Pancreas (tissue), 10 donors: ENCODE data around the gene ZNF648. TPM values are rescaled to one million over a fixed set of nuclear protein-coding genes. Genes with fewer than 3 reads are reported as not detected.

Source experiments
- ATAC-seq, 4 donors: fragments of 200-7000 bp; cut with Tn5 transposase; one replicate each; pipeline versions ENCODE4 v1.8.0 to v1.9.1; 2020; ENCODE audit warnings: mild to moderate bottlenecking in 4 of 4, moderate library complexity in 4 of 4
- DNase-seq, 6 donors: peaks; one replicate each; pipeline ENCODE4 v3.0.0-alpha.2; 2020
- FAIRE-seq: peaks from 2 replicates; lab custom pipeline; 2012; peaks lifted over from hg19 to GRCh38; lab: Jason Lieb, UNC
- H3K27ac ChIP-seq, 4 donors: fragments of 200-600 bp; sonication (generic); 1 replicate in 3 of 4; 2 replicates in 1 of 4; pipeline versions ENCODE4 v1.5.0 to v1.8.0; 2020
- H3K27me3 ChIP-seq, 4 donors: fragments of 200-600 bp; one replicate each; pipeline ENCODE4 v1.8.0; 2021
- H3K36me3 ChIP-seq, 3 donors: fragments of 200-600 bp; sonication (generic) in 1 of 3; one replicate each; pipeline versions ENCODE4 v1.5.0 to v1.8.0; 2020 to 2021
- H3K4me1 ChIP-seq, 3 donors: fragments of 200-600 bp; one replicate each; pipeline ENCODE4 v1.8.0; 2021
- H3K4me3 ChIP-seq, 4 donors: fragments of 200-600 bp; sonication (generic) in 2 of 4; one replicate each; pipeline versions ENCODE4 v1.5.0 to v1.8.0; 2020 to 2021
- H3K9me3 ChIP-seq, 4 donors: fragments of 200-600 bp; one replicate each; pipeline ENCODE4 v1.8.0; 2021
- WGBS, 2 donors: extraction: QIAGEN DNeasy Blood & Tissue Kit; methylation state at CpG; one replicate each; pipeline ENCODE4 v1.1.7; 2013; 5-methylcytosine and 5-hydroxymethylcytosine counted together
- intact Hi-C, 3 donors: fragments of 100-400 bp; cut with DNase I; formaldehyde crosslinking; loops; one replicate each; pipeline versions ENCODE4 v1.11.1 to v1.14.2; 2022
- polyA plus RNA-seq, 2 donors: library from polyadenylated mRNA; stranded (reverse); fragments of 200-250 nt; gene quantifications; one replicate each; pipeline ENCODE4 v1.2.3, GENCODE V29; 2013
- total RNA-seq, 6 donors: library from RNA; stranded (reverse); fragmentation: NEBNext Ultra II Directional in 4 of 6; extraction: Animal tissue kit (Norgen Biotek cat#: 25700) in 4 of 6; gene quantifications; one replicate each; pipeline versions ENCODE4 v1.2.1 to v1.2.4, GENCODE V29; 2021 to 2023
- TF ChIP-seq, protein P1 (sequence below), 4 donors: fragments of 200-600 bp; sonication (generic) in 3 of 4; IDR thresholded peaks; one replicate each; pipeline versions ENCODE4 v1.5.0 to v1.8.0; 2021; ENCODE audit warnings: antibody characterized with exemption in 4 of 4
- donor health status: healthy with polysubstance abuse.
- donor health status: DM: no; HTN: no; CAD: no; lungs with moderate emphysema.
- donor health status: DM: no; HTN: no; CAD: no.
- donor health status: control.
- donor health status: control.
- donor health status: Bipolar disorder and iron deficiency.
- donor health status: DM: yes; HTN: yes; CAD: no.
- donor health status: DM: no; HTN: no; CAD: no.
- donor health status: DM: no; HTN: no; CAD: no.
- donor health status: DM: yes; HTN: yes; CAD: no.

ZNF648 gene
- total and polyA plus RNA-seq, 8 donors: 0.09 to 0.32 (median 0.17) TPM; not detected in 4

- no peak for DNase-seq
Observed at GRCh38 chr1:182038220-182038619, 23.3 kb downstream of the ZNF648 start.

GRCh38 chr1:182035097-182035770, 26.3 kb downstream of the ZNF648 start:
- Histone ChIP-seq H3K4me3 (no peak overlapping the region), H3K27me3 (no peaks in the 10 kb centered on the region), H3K27ac (no peak overlapping the region), H3K4me1 (no peaks in the 10 kb centered on the region), H3K36me3 (no peaks in the 10 kb centered on the region), H3K9me3 (no peaks in the 10 kb centered on the region)
- WGBS, 2 donors: 60 to 73% methylated on average over 7 of the region's 7 CpGs
- TF ChIP-seq, protein P1, sequence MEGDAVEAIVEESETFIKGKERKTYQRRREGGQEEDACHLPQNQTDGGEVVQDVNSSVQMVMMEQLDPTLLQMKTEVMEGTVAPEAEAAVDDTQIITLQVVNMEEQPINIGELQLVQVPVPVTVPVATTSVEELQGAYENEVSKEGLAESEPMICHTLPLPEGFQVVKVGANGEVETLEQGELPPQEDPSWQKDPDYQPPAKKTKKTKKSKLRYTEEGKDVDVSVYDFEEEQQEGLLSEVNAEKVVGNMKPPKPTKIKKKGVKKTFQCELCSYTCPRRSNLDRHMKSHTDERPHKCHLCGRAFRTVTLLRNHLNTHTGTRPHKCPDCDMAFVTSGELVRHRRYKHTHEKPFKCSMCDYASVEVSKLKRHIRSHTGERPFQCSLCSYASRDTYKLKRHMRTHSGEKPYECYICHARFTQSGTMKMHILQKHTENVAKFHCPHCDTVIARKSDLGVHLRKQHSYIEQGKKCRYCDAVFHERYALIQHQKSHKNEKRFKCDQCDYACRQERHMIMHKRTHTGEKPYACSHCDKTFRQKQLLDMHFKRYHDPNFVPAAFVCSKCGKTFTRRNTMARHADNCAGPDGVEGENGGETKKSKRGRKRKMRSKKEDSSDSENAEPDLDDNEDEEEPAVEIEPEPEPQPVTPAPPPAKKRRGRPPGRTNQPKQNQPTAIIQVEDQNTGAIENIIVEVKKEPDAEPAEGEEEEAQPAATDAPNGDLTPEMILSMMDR (IDR thresholded peaks at IDR 0.05): no peak
- FAIRE-seq (no peak), ATAC-seq (no peak), DNase-seq (no peak)
- intact Hi-C loops: no loop called here

More at GRCh38 chr1:182038220-182038619, 23.3 kb downstream of the ZNF648 start:
- no peaks in the 10 kb centered on the region for H3K9me3 ChIP-seq
- no peak overlapping the region for H3K4me3 ChIP-seq
- 56 to 76% methylated on average over 2 of the region's 2 CpGs for WGBS, 2 donors
- no peak overlapping the region for H3K27ac ChIP-seq
- intact Hi-C loops: no loop called here
- TF ChIP-seq, protein P1 (IDR thresholded peaks at IDR 0.05): no peak
- H3K27me3 ChIP-seq: no peaks in the 10 kb centered on the region
- FAIRE-seq: no peak
- no peak for ATAC-seq
- no peaks in the 10 kb centered on the region for H3K36me3 ChIP-seq
- no peaks in the 10 kb centered on the region for H3K4me1 ChIP-seq

DNA sequence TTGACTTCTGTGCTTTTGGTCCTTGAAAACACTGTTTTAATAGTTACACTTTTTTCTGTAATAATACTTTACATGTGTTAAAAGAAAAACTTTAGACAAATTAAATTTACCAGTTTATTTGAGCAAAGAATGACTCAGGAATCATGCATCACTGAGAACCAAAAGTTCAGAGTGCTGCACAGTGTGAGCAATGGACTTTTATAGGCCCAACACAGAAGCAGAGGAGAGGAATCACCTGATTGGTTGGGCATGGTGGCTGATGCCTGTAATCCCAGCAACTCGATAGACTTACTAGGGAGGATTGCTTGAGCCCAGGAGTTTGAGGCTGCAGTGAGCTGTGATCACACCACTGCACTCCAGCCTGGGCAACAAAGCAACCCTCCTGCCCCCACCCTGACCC, 29.3 kb downstream of the ZNF648 start:
- Histone ChIP-seq H3K9me3 (no peaks in the 10 kb centered on the region), H3K27me3 (no peaks in the 10 kb centered on the region), H3K4me3 (no peak overlapping the region), H3K36me3 (no peaks in the 10 kb centered on the region), H3K4me1 (peaks cover 0 to 5% (median 0%) of the 10 kb centered on the region in 3 donors), H3K27ac (no peak overlapping the region)
- TF ChIP-seq, protein P1 (IDR thresholded peaks at IDR 0.05): no peak
- WGBS, 2 donors: 47 to 57% methylated on average over 1 of the region's 1 CpG
- ATAC-seq (no peak), FAIRE-seq (no peak), DNase-seq (no peak)
- intact Hi-C loops: no loop called here

- H3K36me3 ChIP-seq: no peaks in the 10 kb centered on the region
- FAIRE-seq (peak; percentile 57), ATAC-seq (peak; percentile 97 to 99 (median 98))
Observed at GRCh38 chr1:182029379-182030331, 31.9 kb downstream of the ZNF648 start.

More at GRCh38 chr1:182029379-182030331, 31.9 kb downstream of the ZNF648 start:
- H3K4me3 ChIP-seq: peak overlapping the region; percentile 38 to 64 (median 56)
- 0 to 1% methylated on average over 48 to 68 of the region's 68 CpGs for WGBS, 2 donors
- H3K27ac ChIP-seq: peak overlapping the region; percentile 67 to 90 (median 79)
- H3K9me3 ChIP-seq: no peaks in the 10 kb centered on the region
- DNase-seq: peak; percentile 96 to 99 (median 98)
- TF ChIP-seq, protein P1 (IDR thresholded peaks at IDR 0.05): peak in 2 of 4 donors; percentile 31 to 55
- intact Hi-C loops: no loop called here
- peaks cover 0 to 5% (median 0%) of the 10 kb centered on the region in 3 donors for H3K4me1 ChIP-seq
- H3K27me3 ChIP-seq: no peaks in the 10 kb centered on the region
